Right lobe of liver (tissue), 6 donors: ENCODE measurements around the gene ZNF362. TPM values are rescaled to one million over a fixed set of nuclear protein-coding genes. Genes with fewer than 3 reads are reported as not detected.
A peak's percentile ranks its signal among the peaks of the same experiment; 100 is the strongest.

ENCODE experiments used
- ATAC-seq, 4 donors: fragments of 200-7000 bp; cut with Tn5 transposase; one replicate each; pipeline ENCODE4 v1.9.1; 2020; ENCODE audit warnings: mild to moderate bottlenecking in 4 of 4, moderate library complexity in 4 of 4
- DNase-seq, 3 donors: peaks; one replicate each; pipeline ENCODE4 v3.0.0-alpha.2; 2020
- H3K27ac ChIP-seq, 3 donors: fragments of 200-600 bp; one replicate each; pipeline ENCODE4 v1.8.0; 2022
- H3K27me3 ChIP-seq, 2 donors: fragments of 200-600 bp; one replicate each; pipeline ENCODE4 v1.8.0; 2022
- H3K36me3 ChIP-seq, 4 donors: fragments of 200-600 bp; sonication (generic) in 1 of 4; one replicate each; pipeline versions ENCODE4 v1.5.1 to v1.8.0; 2017 to 2022; ENCODE audit warnings: control low read depth in 1 of 4
- H3K4me1 ChIP-seq, 4 donors: fragments of 200-600 bp; sonication (generic) in 1 of 4; one replicate each; pipeline versions ENCODE4 v1.5.1 to v1.8.0; 2017 to 2022; ENCODE audit warnings: control low read depth in 1 of 4
- H3K4me3 ChIP-seq, 3 donors: fragments of 200-600 bp; one replicate each; pipeline ENCODE4 v1.8.0; 2022
- H3K9me3 ChIP-seq, 4 donors: fragments of 200-600 bp; sonication (generic) in 1 of 4; one replicate each; pipeline versions ENCODE4 v1.5.1 to v1.8.0; 2017 to 2022; ENCODE audit warnings: control low read depth in 1 of 4
- POLR2A ChIP-seq: fragments of 450-650 bp; IDR thresholded peaks from one replicate; pipeline ENCODE4 v1.6.1; 2017; ENCODE audit warnings: antibody characterized with exemption, mild to moderate bottlenecking
- WGBS: methylation state at CpG from one replicate; pipeline ENCODE4 v1.1.6; 2018; ENCODE audit warnings: low coverage, low lambda C conversion rate; ENCODE audit not compliant: insufficient coverage; ENCODE audit errors: missing lambda C conversion rate; 5-methylcytosine and 5-hydroxymethylcytosine counted together
- intact Hi-C, 2 donors: fragments of 100-400 bp; cut with DNase I; formaldehyde crosslinking; loops; one replicate each; pipeline versions ENCODE4 v1.11.2 to v1.14.1; 2022
- total RNA-seq, 6 experiments: library from RNA; depleted of rRNA in 2 of 6; stranded (reverse); fragments of >200 nt in 2 of 6; fragmentation: NEBNext Ultra II Directional in 3 of 6; extraction: Animal tissue kit (Norgen Biotek cat#: 25700) in 3 of 6; gene quantifications; one replicate each; pipeline versions ENCODE4 v1.1.0 to v1.2.4, GENCODE V29; 2016 to 2023
- TF ChIP-seq, protein P1 (sequence below), 4 donors: fragments of 200-600 bp in 3 of 4; fragments of 450-650 bp in 1 of 4; IDR thresholded peaks; one replicate each; pipeline versions ENCODE4 v1.5.1 to v1.8.0; 2016 to 2022; ENCODE audit warnings: antibody characterized with exemption in 4 of 4, mild to moderate bottlenecking in 2 of 4
- donor health status: DM: no; HTN: yes; CAD: no.
- donor health status: DM: no; HTN: no; CAD: no.
- donor health status: DM: no; HTN: no; CAD: no.
- donor health status: DM: no; HTN: yes; CAD: no.
- donor health status: DM: no; HTN: yes; CAD: no.

ZNF362 gene
- total RNA-seq, 6 experiments from 2014 or later, result 3.4 to 8.4 (median 7.0) TPM

DNA sequence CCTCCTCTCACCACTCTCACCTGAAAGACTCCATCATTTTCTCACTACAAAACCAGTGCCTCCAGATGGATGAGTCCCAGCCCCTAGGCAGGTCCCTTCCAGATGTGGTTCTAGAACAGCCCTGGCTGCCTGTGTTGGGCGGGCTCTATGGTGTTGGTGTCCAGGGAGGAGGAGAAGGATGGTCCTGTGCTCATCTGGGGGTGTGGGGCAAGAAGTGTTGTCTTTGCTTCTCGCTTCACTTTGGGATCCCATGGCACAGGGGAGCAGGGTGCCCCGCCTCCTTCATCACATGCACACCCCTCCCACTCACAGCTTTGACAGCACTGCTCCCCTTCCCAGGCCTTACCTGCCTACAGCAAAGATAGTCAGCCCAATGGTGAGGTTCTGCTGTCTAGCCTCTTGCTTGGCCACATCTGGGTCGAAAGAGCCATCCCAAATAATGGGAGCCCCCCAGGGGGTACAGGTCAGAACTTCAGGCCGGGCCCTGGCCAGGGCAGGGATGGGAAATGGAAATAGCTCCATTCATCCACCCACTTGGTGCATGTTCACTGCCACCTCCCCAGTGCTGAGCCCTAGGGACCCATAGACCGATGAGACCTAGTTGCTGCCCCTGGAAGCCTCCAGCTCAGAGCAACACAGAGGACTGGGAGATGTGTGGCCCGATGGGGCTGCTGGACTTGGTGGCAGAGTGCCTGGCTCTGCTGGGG is 55.6 kb downstream of the ZNF362 start:
- no peak for ATAC-seq
- no peak for DNase-seq
- 76% methylated on average over 3 of the region's 7 CpGs for WGBS
- no peak overlapping the region for H3K4me3 ChIP-seq
- no peaks in the 10 kb centered on the region for H3K27me3 ChIP-seq
- H3K36me3 ChIP-seq, result no peaks in the 10 kb centered on the region
- intact Hi-C loops, result no loop called here
- H3K9me3 ChIP-seq, result no peaks in the 10 kb centered on the region
- H3K27ac ChIP-seq, result no peak overlapping the region
- peaks cover 0 to 3% (median 0%) of the 10 kb centered on the region in 4 donors for H3K4me1 ChIP-seq
- TF ChIP-seq, protein P1, sequence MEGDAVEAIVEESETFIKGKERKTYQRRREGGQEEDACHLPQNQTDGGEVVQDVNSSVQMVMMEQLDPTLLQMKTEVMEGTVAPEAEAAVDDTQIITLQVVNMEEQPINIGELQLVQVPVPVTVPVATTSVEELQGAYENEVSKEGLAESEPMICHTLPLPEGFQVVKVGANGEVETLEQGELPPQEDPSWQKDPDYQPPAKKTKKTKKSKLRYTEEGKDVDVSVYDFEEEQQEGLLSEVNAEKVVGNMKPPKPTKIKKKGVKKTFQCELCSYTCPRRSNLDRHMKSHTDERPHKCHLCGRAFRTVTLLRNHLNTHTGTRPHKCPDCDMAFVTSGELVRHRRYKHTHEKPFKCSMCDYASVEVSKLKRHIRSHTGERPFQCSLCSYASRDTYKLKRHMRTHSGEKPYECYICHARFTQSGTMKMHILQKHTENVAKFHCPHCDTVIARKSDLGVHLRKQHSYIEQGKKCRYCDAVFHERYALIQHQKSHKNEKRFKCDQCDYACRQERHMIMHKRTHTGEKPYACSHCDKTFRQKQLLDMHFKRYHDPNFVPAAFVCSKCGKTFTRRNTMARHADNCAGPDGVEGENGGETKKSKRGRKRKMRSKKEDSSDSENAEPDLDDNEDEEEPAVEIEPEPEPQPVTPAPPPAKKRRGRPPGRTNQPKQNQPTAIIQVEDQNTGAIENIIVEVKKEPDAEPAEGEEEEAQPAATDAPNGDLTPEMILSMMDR (IDR thresholded peaks at IDR 0.05), result no peak
- TF ChIP-seq POLR2A, result no peak

DNA sequence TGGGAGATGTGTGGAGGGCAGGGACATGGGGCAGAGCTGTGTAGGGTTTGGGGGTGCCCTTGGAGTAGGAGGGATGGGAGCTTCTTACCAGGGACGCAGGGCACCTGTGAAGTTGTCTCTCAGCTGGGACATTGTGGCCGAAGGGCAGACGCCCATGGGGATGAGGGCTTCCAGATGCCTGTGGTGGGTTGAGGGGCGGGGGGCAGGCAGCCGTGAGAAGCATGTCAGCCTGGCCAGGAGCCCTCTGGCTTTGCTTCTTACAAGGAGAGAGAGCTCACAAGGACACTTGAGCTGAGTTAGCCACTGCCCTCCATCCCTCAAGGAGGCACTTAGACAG is 56.1 kb downstream of the ZNF362 start:
- Histone ChIP-seq H3K36me3 (no peaks in the 10 kb centered on the region), H3K27ac (no peak overlapping the region), H3K4me3 (no peak overlapping the region), H3K4me1 (no peaks in the 10 kb centered on the region), H3K9me3 (no peaks in the 10 kb centered on the region), H3K27me3 (no peaks in the 10 kb centered on the region)
- DNase-seq (no peak), ATAC-seq (no peak)
- WGBS, result 0% methylated on average over 1 of the region's 5 CpGs
- TF ChIP-seq POLR2A, result no peak
- TF ChIP-seq, protein P1 (IDR thresholded peaks at IDR 0.05), result no peak
- intact Hi-C loops, result no loop called here

DNA sequence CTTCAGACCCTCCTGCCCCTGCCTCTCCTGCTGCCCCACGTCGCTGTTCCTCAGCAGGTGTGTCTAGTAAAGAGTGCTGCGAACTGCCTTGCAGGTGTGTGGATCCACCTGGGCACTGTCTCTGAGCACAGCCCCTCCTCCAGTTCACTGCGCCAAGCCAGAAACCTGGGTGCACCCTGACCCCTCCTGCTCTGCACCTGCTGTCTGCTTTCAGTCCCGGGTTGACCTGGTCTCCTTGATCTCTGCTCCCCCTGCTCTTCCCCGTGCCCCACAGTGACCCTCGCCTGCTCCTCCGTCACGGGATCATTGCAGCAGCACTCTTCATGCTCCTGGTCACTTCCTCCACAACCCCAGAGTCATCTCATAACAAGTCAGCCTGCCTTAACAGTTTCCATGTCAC is 58.1 kb downstream of the ZNF362 start:
- H3K4me1 ChIP-seq, result no peaks in the 10 kb centered on the region
- intact Hi-C loops, result no loop called here
- H3K27ac ChIP-seq, result no peak overlapping the region
- H3K4me3 ChIP-seq, result no peak overlapping the region
- ATAC-seq (peak in 2 of 4 donors; percentile 34 to 64), DNase-seq (no peak)
- no peaks in the 10 kb centered on the region for H3K36me3 ChIP-seq
- no peaks in the 10 kb centered on the region for H3K9me3 ChIP-seq
- H3K27me3 ChIP-seq, result no peaks in the 10 kb centered on the region
- 85% methylated on average over 9 of the region's 9 CpGs for WGBS
- TF ChIP-seq, protein P1 (IDR thresholded peaks at IDR 0.05), result no peak
- TF ChIP-seq POLR2A, result no peak

DNA sequence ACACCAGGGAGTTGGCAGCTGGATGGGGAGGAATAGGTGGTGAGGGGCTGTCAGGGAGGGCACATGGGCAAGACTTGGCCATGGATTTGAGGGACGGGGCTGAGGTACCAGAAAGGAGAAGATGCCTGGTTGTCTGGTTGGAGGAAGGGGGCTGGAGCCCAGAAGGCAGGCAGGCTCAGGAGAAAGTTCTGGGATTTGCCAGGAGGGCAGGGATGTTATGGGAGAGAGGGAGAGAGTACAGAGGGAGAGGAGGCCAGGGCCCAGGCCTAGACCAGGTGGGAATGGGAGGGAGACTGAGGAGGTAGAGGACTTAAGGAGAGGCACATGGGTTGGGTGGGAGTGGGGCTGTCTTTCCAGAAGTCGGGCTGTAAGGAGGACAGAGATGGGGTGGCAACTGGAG is 60.3 kb downstream of the ZNF362 start:
- H3K27ac ChIP-seq, result no peak overlapping the region
- intact Hi-C loops, result no loop called here
- no peak for ATAC-seq
- no peaks in the 10 kb centered on the region for H3K27me3 ChIP-seq
- H3K9me3 ChIP-seq, result no peaks in the 10 kb centered on the region
- no CpG with 5 or more reads among the region's 2 CpGs for WGBS
- no peak overlapping the region for H3K4me3 ChIP-seq
- DNase-seq, result no peak
- TF ChIP-seq, protein P1 (IDR thresholded peaks at IDR 0.05), result no peak
- TF ChIP-seq POLR2A, result no peak
- no peaks in the 10 kb centered on the region for H3K36me3 ChIP-seq
- H3K4me1 ChIP-seq, result no peaks in the 10 kb centered on the region
